GF-D8 (cell line): ENCODE data around the gene NR2F2.

Source experiments
- DNase-seq: peaks from one replicate; lab custom pipeline; 2025; lab: John Stamatoyannopoulos, UW

Gene NR2F2

GRCh38 chr15:96343113-96344059 is 12.9 kb downstream of the NR2F2 start:
- no peak for DNase-seq

GRCh38 chr15:96344060-96344705 is 13.7 kb downstream of the NR2F2 start:
- no peak for DNase-seq

- no peak for DNase-seq
These were observed 14.4 kb downstream of the NR2F2 start for GRCh38 chr15:96344706-96345559.

GRCh38 chr15:96345560-96346399 is 15.3 kb downstream of the NR2F2 start:
- DNase-seq, result no peak

- no peak for DNase-seq
These were observed 16.0 kb downstream of the NR2F2 start for GRCh38 chr15:96346409-96346970.

GRCh38 chr15:96347181-96348111 is 16.9 kb downstream of the NR2F2 start:
- DNase-seq, result no peak

- DNase-seq, result no peak
These were observed 17.9 kb downstream of the NR2F2 start for GRCh38 chr15:96348112-96349027.

- no peak for DNase-seq
These were observed 18.7 kb downstream of the NR2F2 start for GRCh38 chr15:96349034-96349856.

- DNase-seq, result no peak
These were observed 19.6 kb downstream of the NR2F2 start for GRCh38 chr15:96349857-96350720.

- DNase-seq, result no peak
These were observed 20.6 kb downstream of the NR2F2 start for GRCh38 chr15:96350934-96351724.

- DNase-seq, result no peak
These were observed 21.5 kb downstream of the NR2F2 start for GRCh38 chr15:96351761-96352603.

- DNase-seq, result no peak
These were observed 22.3 kb downstream of the NR2F2 start for GRCh38 chr15:96352604-96353405.

GRCh38 chr15:96353416-96353929 is 23.0 kb downstream of the NR2F2 start:
- no peak for DNase-seq
